ENCODE results near the gene CD164L2. TPM values are rescaled to one million over a fixed set of nuclear protein-coding genes. Genes with fewer than 3 reads are reported as not detected.

CD164L2 gene
- total and polyA plus RNA-seq, 2 donors (not counting 1 experiment from before 2014, with no cell fraction given), result not detected

DNA sequence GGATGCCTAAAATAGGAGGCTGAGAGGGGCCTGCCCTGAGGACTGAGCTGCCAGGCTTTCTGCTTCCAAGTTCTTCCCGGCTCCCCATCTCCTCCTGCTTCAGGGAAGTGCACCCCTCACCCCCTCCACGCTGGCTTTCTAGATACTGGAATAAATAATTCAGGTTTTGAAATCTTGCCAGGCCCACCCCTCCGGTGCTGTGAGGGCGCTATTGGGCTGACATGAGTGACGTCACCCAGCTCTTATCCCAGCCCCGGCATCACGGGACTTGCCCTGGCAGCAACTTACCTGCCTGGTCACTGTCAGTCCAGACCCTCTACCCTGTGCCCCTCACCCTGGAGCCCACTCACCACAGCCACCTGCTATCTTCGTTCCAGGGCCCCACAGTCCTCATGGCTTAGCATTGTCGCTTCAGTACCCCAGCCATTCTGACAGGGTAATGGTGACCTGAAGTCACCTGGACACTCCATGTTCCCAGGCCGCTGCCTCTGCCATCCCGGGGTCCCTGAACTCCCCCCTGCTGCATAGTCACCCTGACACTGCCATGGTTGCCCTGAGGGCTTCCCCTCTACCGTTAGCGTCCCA, 8.5 kb upstream of the CD164L2 start:
- 11% methylated on average over 13 of the region's 13 CpGs for WGBS (ENCODE audit: insufficient coverage)
- no peak for TF ChIP-seq EZH2 (IDR thresholded peaks at IDR 0.05; ENCODE audit: borderline replicate concordance, insufficient read depth, low read depth, low read length, poor library complexity, severe bottlenecking)
- no peak for TF ChIP-seq CTCF (IDR thresholded peaks at IDR 0.05)
- POLR2A ChIA-PET, result no interaction called here
- Histone ChIP-seq H3K9me3 (ENCODE audit: control extremely low read depth in 1 of 3, control insufficient read depth in 2 of 3, insufficient read depth in 1 of 3, low read length in 2 of 3) (no peaks in the 10 kb centered on the region), H3K4me2 (replicated peaks; ENCODE audit: low read depth, low read length, poor library complexity, severe bottlenecking) (peak overlapping the region; percentile 96), H3K27me3 (replicated peaks in 1 of 4; ENCODE audit: control extremely low read depth in 1 of 4, control insufficient read depth in 3 of 4, insufficient read depth in 4 of 4, low read length in 3 of 4) (no peaks in the 10 kb centered on the region), H2AFZ (ENCODE audit: insufficient read depth, low read depth, low read length, poor library complexity, severe bottlenecking) (peak overlapping the region; percentile 75), H3K4me3 (ENCODE audit: control extremely low read depth in 1 of 5, extremely low read depth in 1 of 5, insufficient read depth in 1 of 5, low read depth in 2 of 5, low read length in 4 of 5) (peak overlapping the region in 3 of 5 experiments; percentile 39 to 60 (median 59)), H4K20me1 (ENCODE audit: control insufficient read depth, insufficient read depth, low read length, poor library complexity, severe bottlenecking) (no peaks in the 10 kb centered on the region), H3K9ac (ENCODE audit: low read length) (peak overlapping the region; percentile 52), H3K36me3 (replicated peaks in 1 of 2; ENCODE audit: control extremely low read depth in 1 of 2, control insufficient read depth in 1 of 2, extremely low read depth in 1 of 2, insufficient read depth in 2 of 2, low read length in 1 of 2) (no peaks in the 10 kb centered on the region), H3K79me2 (ENCODE audit: control insufficient read depth, insufficient read depth, low read length) (no peaks in the 10 kb centered on the region), H3K27ac (ENCODE audit: low read length in 2 of 2) (no peak overlapping the region), H3K4me1 (ENCODE audit: control insufficient read depth in 2 of 2, insufficient read depth in 2 of 2, low read length in 2 of 2) (peaks cover 12 to 24% of the 10 kb centered on the region in 2 donors)
- ATAC-seq (ENCODE audit: low read depth) (no peak), DNase-seq (peak; percentile 66)
- peak overlapping the region; percentile 81 for H3K4me3 Mint-ChIP-seq
- H3K9me3 Mint-ChIP-seq (ENCODE audit: insufficient read depth), result no peaks in the 10 kb centered on the region
- H3K27ac Mint-ChIP-seq, result peak overlapping the region; percentile 67
- peaks cover 3% of the 10 kb centered on the region for H3K27me3 Mint-ChIP-seq
- CTCF ChIA-PET, result interaction anchor here (0.7 to 9.4 kb wide), 23 partner anchors 10 to 394 kb away, joined by 3 to 297 read pairs (median 6); partner anchors contain the start of genes MAP3K6 and SYTL1
- peaks cover 22% of the 10 kb centered on the region for H3K4me1 Mint-ChIP-seq
- intact Hi-C loops (cut with micrococcal nuclease), result loop anchor here (1.0 to 10.0 kb wide), 4 partner anchors 157 to 292 kb away; partner anchors contain the start of genes AHDC1 and WDTC1
